Prostate gland (tissue), 2 donors: ENCODE results near the gene KCNK7. TPM values are rescaled to one million over a fixed set of nuclear protein-coding genes. Genes with fewer than 3 reads are reported as not detected.

Experiments used
- DNase-seq: peaks from one replicate; pipeline ENCODE4 v3.0.0-alpha.2; 2019; ENCODE audit warnings: low spot score
- H3K27ac ChIP-seq, 2 donors: fragments of 200-600 bp; sonication (generic); 2 replicates each; pipeline ENCODE4 v1.5.1; 2017 to 2019
- H3K27me3 ChIP-seq: fragments of 200-600 bp; sonication (generic); replicated peaks from 2 replicates; pipeline ENCODE4 v1.5.1; 2019; ENCODE audit not compliant: insufficient read depth
- H3K36me3 ChIP-seq, 2 donors: fragments of 200-600 bp; sonication (generic); 1 replicate in 1 of 2; 2 replicates in 1 of 2; pipeline versions ENCODE4 v1.5.1 to v1.8.1; 2017 to 2019
- H3K4me1 ChIP-seq: fragments of 200-600 bp; sonication (generic); replicated peaks from 2 replicates; pipeline ENCODE4 v1.5.1; 2019
- H3K4me3 ChIP-seq, 2 donors: fragments of 200-600 bp; sonication (generic); 2 replicates each; pipeline ENCODE4 v1.5.1; 2017 to 2019
- H3K9me3 ChIP-seq: fragments of 200-600 bp; sonication (generic); 2 replicates; pipeline ENCODE4 v1.5.1; 2017
- CTCF ChIP-seq, 4 experiments: fragments of 200-600 bp in 2 of 4; fragments of 450-650 bp in 2 of 4; sonication (generic) in 2 of 4; IDR thresholded peaks; 1 replicate in 3 of 4; 2 replicates in 1 of 4; pipeline ENCODE4 v1.5.1; 2016 to 2019; ENCODE audit warnings: antibody characterized with exemption in 4 of 4, mild to moderate bottlenecking in 2 of 4, moderate library complexity in 2 of 4
- POLR2A ChIP-seq: fragments of 450-650 bp; IDR thresholded peaks from one replicate; pipeline ENCODE4 v1.6.1; 2016; ENCODE audit warnings: antibody characterized with exemption, mild to moderate bottlenecking
- POLR2AphosphoS5 ChIP-seq: sonication (generic); formaldehyde crosslinking; IDR thresholded peaks from one replicate; pipeline ENCODE4 v1.6.1; 2017; ENCODE audit warnings: antibody characterized with exemption
- WGBS: methylation state at CpG from one replicate; pipeline ENCODE4 v1.1.5; 2018; 5-methylcytosine and 5-hydroxymethylcytosine counted together
- intact Hi-C: fragments of 100-400 bp; cut with DNase I; formaldehyde crosslinking; loops from one replicate; pipeline ENCODE4 v1.14.2; 2022
- total RNA-seq, 2 donors: library from RNA; depleted of rRNA; stranded (reverse); fragments of >200 nt; gene quantifications; one replicate each; pipeline ENCODE4 v1.1.0, GENCODE V29; 2016

KCNK7 gene
- total RNA-seq, 2 donors from 2014 or later: 0.74 TPM; not detected in 1

GRCh38 chr11:65625628-65626342, 30.2 kb upstream of the KCNK7 start:
- no peak for TF ChIP-seq POLR2A
- peak in 3 of 4 experiments; percentile 41 to 73 (median 58) for TF ChIP-seq CTCF (IDR thresholded peaks at IDR 0.05)
- no peak for TF ChIP-seq POLR2AphosphoS5
- H3K27ac ChIP-seq: no peak overlapping the region
- no peaks in the 10 kb centered on the region for H3K27me3 ChIP-seq
- H3K4me1 ChIP-seq: no peaks in the 10 kb centered on the region
- H3K9me3 ChIP-seq: no peaks in the 10 kb centered on the region
- 61% methylated on average over 30 of the region's 30 CpGs for WGBS
- peak; percentile 38 for DNase-seq
- peaks cover 4 to 33% of the 10 kb centered on the region in 2 donors for H3K36me3 ChIP-seq
- no peak overlapping the region for H3K4me3 ChIP-seq
- intact Hi-C loops: loop anchor here (10.0 kb wide), 1 partner anchor 149 kb away; no protein-coding TSS in a partner anchor

GRCh38 chr11:65624931-65625627, 29.5 kb upstream of the KCNK7 start:
- Histone ChIP-seq H3K9me3 (no peaks in the 10 kb centered on the region), H3K36me3 (peaks cover 4 to 33% of the 10 kb centered on the region in 2 donors), H3K27ac (no peak overlapping the region), H3K4me1 (no peaks in the 10 kb centered on the region), H3K27me3 (no peaks in the 10 kb centered on the region), H3K4me3 (no peak overlapping the region)
- no peak for DNase-seq
- WGBS: 84% methylated on average over 23 of the region's 30 CpGs
- intact Hi-C loops: loop anchor here (10.0 kb wide), 1 partner anchor 150 kb away; no protein-coding TSS in a partner anchor
- TF ChIP-seq POLR2AphosphoS5: no peak
- TF ChIP-seq CTCF (IDR thresholded peaks at IDR 0.05): no peak
- no peak for TF ChIP-seq POLR2A

DNA sequence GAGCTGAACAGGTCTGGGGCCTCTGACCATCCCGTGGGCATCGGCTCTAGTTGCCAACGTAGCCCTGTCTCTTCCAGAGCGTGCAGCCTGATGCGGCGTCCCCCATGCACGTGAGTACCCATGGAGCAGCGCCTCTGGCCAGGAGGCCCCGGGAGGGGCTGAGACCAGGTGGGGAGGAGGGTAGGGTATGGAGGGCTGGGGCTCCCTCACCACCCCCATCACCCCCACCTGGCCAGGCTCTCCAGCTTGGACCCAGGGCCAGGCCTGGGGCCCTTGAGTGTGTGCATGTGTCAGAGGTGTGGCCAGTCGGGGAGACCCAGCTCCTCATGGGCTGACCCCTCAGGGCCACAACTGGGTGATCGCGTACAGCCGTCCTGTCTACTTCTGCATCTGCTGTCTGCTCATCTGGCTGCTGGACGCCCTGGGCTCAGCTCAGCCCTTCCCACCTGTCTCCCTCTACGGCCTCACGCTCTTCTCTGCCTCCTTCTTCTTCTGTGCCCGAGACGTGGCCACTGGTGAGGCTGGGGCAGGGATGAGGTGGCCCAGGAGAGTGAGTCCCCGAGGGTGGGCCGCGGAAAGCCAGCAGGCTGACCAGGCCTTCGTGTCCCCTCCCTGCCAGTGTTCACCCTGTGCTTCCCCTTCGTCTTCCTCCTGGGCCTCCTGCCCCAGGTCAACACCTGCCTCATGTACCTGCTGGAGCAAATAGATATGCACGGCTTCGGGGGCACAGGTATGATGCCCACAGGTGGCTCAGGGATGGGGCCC, 28.4 kb upstream of the KCNK7 start:
- no peak for DNase-seq
- no peak overlapping the region for H3K27ac ChIP-seq
- H3K9me3 ChIP-seq: no peaks in the 10 kb centered on the region
- H3K4me1 ChIP-seq: no peaks in the 10 kb centered on the region
- intact Hi-C loops: loop anchor here (10.0 kb wide), 1 partner anchor 151 kb away; no protein-coding TSS in a partner anchor
- WGBS: 95% methylated on average over 23 of the region's 25 CpGs
- H3K4me3 ChIP-seq: no peak overlapping the region
- H3K27me3 ChIP-seq: no peaks in the 10 kb centered on the region
- peaks cover 10 to 33% of the 10 kb centered on the region in 2 donors for H3K36me3 ChIP-seq
- no peak for TF ChIP-seq POLR2A
- no peak for TF ChIP-seq POLR2AphosphoS5
- no peak for TF ChIP-seq CTCF (IDR thresholded peaks at IDR 0.05)

DNA sequence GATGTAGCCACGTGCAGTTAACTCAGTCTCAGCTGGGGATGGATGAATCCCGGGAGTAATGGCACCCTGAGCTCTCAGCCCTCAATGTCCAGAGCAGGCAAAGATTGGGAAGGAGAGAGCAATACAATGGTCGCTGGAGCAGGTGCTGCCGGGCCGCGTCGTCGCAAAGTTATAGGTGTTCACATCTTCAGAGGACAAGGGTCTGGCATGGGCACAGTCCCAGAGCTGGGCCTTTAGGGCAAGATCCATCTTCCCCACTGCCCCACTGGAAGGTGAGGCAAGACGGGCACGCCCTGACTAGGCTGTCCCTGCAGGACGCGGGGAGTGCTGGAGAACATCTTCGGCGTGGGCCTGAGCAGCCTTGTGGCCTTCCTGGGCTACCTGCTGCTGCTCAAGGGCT, 27.6 kb upstream of the KCNK7 start:
- no peak for DNase-seq
- Histone ChIP-seq H3K27me3 (no peaks in the 10 kb centered on the region), H3K4me1 (no peaks in the 10 kb centered on the region), H3K27ac (no peak overlapping the region), H3K9me3 (no peaks in the 10 kb centered on the region), H3K36me3 (peaks cover 18 to 33% of the 10 kb centered on the region in 2 donors), H3K4me3 (no peak overlapping the region)
- TF ChIP-seq POLR2A (no peak), CTCF (IDR thresholded peaks at IDR 0.05) (no peak), POLR2AphosphoS5 (no peak)
- 90% methylated on average over 14 of the region's 14 CpGs for WGBS
- intact Hi-C loops: loop anchor here (10.0 kb wide), 1 partner anchor 152 kb away; no protein-coding TSS in a partner anchor
